ENCODE data around the gene MGLL. TPM values are rescaled to one million over a fixed set of nuclear protein-coding genes. Genes with fewer than 3 reads are reported as not detected.

Gene MGLL
- total and polyA plus RNA-seq, 9 of the 15 experiments (the other 6 are each of a cell fraction or from before 2014, with no cell fraction given) = 0.12 to 0.32 (median 0.18) TPM; not detected in 6

DNA sequence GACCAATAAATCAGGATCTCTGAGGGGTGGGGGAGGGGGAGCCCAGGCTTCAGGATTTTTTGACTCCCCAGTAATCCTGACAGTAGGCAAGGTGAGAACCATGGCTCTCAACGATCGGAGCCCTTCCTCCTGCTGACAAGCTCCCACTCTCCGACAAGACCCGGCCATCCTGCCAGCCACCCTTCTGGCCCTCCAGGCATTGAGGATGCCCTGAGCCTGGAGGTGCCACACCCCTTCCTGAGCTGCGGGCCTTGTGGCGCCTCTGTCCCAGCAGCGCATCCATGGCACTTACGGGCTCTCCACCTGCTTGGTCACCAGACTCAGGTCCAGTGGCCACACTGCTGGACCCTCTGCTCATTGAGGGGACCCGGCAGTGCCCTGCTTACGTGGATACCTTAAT is 46.0 kb downstream of the MGLL start:
- no peak for FAIRE-seq
- H3K79me2 ChIP-seq (ENCODE audit: control insufficient read depth, insufficient read depth, low read length) = no peaks in the 10 kb centered on the region
- TF ChIP-seq, protein P1, sequence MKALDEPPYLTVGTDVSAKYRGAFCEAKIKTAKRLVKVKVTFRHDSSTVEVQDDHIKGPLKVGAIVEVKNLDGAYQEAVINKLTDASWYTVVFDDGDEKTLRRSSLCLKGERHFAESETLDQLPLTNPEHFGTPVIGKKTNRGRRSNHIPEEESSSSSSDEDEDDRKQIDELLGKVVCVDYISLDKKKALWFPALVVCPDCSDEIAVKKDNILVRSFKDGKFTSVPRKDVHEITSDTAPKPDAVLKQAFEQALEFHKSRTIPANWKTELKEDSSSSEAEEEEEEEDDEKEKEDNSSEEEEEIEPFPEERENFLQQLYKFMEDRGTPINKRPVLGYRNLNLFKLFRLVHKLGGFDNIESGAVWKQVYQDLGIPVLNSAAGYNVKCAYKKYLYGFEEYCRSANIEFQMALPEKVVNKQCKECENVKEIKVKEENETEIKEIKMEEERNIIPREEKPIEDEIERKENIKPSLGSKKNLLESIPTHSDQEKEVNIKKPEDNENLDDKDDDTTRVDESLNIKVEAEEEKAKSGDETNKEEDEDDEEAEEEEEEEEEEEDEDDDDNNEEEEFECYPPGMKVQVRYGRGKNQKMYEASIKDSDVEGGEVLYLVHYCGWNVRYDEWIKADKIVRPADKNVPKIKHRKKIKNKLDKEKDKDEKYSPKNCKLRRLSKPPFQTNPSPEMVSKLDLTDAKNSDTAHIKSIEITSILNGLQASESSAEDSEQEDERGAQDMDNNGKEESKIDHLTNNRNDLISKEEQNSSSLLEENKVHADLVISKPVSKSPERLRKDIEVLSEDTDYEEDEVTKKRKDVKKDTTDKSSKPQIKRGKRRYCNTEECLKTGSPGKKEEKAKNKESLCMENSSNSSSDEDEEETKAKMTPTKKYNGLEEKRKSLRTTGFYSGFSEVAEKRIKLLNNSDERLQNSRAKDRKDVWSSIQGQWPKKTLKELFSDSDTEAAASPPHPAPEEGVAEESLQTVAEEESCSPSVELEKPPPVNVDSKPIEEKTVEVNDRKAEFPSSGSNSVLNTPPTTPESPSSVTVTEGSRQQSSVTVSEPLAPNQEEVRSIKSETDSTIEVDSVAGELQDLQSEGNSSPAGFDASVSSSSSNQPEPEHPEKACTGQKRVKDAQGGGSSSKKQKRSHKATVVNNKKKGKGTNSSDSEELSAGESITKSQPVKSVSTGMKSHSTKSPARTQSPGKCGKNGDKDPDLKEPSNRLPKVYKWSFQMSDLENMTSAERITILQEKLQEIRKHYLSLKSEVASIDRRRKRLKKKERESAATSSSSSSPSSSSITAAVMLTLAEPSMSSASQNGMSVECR (CRISPR knock-in tag; IDR thresholded peaks at IDR 0.05) = no peak
- TF ChIP-seq, protein P2, sequence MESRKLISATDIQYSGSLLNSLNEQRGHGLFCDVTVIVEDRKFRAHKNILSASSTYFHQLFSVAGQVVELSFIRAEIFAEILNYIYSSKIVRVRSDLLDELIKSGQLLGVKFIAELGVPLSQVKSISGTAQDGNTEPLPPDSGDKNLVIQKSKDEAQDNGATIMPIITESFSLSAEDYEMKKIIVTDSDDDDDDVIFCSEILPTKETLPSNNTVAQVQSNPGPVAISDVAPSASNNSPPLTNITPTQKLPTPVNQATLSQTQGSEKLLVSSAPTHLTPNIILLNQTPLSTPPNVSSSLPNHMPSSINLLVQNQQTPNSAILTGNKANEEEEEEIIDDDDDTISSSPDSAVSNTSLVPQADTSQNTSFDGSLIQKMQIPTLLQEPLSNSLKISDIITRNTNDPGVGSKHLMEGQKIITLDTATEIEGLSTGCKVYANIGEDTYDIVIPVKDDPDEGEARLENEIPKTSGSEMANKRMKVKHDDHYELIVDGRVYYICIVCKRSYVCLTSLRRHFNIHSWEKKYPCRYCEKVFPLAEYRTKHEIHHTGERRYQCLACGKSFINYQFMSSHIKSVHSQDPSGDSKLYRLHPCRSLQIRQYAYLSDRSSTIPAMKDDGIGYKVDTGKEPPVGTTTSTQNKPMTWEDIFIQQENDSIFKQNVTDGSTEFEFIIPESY (CRISPR knock-in tag; IDR thresholded peaks at IDR 0.05) = no peak
- TF ChIP-seq SMAD2 (IDR thresholded peaks at IDR 0.05; ENCODE audit: low read depth, low read length) = no peak
- TF ChIP-seq, protein P3, sequence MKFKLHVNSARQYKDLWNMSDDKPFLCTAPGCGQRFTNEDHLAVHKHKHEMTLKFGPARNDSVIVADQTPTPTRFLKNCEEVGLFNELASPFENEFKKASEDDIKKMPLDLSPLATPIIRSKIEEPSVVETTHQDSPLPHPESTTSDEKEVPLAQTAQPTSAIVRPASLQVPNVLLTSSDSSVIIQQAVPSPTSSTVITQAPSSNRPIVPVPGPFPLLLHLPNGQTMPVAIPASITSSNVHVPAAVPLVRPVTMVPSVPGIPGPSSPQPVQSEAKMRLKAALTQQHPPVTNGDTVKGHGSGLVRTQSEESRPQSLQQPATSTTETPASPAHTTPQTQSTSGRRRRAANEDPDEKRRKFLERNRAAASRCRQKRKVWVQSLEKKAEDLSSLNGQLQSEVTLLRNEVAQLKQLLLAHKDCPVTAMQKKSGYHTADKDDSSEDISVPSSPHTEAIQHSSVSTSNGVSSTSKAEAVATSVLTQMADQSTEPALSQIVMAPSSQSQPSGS (CRISPR knock-in tag; IDR thresholded peaks at IDR 0.05) = no peak
- no peak for TF ChIP-seq RBM34 (IDR thresholded peaks at IDR 0.05; ENCODE audit: borderline replicate concordance, insufficient read depth, low read length)
- TF ChIP-seq RB1 (IDR thresholded peaks at IDR 0.05; ENCODE audit: low read depth) = no peak
- TF ChIP-seq, protein P4, sequence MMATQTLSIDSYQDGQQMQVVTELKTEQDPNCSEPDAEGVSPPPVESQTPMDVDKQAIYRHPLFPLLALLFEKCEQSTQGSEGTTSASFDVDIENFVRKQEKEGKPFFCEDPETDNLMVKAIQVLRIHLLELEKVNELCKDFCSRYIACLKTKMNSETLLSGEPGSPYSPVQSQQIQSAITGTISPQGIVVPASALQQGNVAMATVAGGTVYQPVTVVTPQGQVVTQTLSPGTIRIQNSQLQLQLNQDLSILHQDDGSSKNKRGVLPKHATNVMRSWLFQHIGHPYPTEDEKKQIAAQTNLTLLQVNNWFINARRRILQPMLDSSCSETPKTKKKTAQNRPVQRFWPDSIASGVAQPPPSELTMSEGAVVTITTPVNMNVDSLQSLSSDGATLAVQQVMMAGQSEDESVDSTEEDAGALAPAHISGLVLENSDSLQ (IDR thresholded peaks at IDR 0.05) = no peak
- no peak for TF ChIP-seq CHD1 (IDR thresholded peaks at IDR 0.05; ENCODE audit: low read length)
- TF ChIP-seq, protein P5, sequence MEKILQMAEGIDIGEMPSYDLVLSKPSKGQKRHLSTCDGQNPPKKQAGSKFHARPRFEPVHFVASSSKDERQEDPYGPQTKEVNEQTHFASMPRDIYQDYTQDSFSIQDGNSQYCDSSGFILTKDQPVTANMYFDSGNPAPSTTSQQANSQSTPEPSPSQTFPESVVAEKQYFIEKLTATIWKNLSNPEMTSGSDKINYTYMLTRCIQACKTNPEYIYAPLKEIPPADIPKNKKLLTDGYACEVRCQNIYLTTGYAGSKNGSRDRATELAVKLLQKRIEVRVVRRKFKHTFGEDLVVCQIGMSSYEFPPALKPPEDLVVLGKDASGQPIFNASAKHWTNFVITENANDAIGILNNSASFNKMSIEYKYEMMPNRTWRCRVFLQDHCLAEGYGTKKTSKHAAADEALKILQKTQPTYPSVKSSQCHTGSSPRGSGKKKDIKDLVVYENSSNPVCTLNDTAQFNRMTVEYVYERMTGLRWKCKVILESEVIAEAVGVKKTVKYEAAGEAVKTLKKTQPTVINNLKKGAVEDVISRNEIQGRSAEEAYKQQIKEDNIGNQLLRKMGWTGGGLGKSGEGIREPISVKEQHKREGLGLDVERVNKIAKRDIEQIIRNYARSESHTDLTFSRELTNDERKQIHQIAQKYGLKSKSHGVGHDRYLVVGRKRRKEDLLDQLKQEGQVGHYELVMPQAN (IDR thresholded peaks at IDR 0.05; ENCODE audit: borderline replicate concordance) = no peak
- no peak for TF ChIP-seq HCFC1 (IDR thresholded peaks at IDR 0.05; ENCODE audit: low read depth, low read length)
- TF ChIP-seq ETV6 (IDR thresholded peaks at IDR 0.05; ENCODE audit: borderline replicate concordance in 1 of 2, low read depth in 2 of 2, low read length in 1 of 2) = no peak
- no peak for TF ChIP-seq ETV6 (CRISPR knock-in tag; IDR thresholded peaks at IDR 0.05; ENCODE audit: borderline replicate concordance)

More for the DNA sequence above, 46.0 kb downstream of the MGLL start:
- H3K36me3 ChIP-seq (ENCODE audit: control insufficient read depth, insufficient read depth, low read length) = no peaks in the 10 kb centered on the region
- H3K27me3 ChIP-seq (ENCODE audit: control insufficient read depth in 2 of 2, insufficient read depth in 2 of 2, low read length in 2 of 2) = peaks cover 4 to 28% of the 10 kb centered on the region in 2 experiments; a peak in 4 of 5 replicates
- no peaks in the 10 kb centered on the region for H3K9me3 ChIP-seq (replicated peaks; ENCODE audit: control insufficient read depth, insufficient read depth, low read depth, low read length)
- 3% methylated on average over 8 of the region's 10 CpGs for WGBS (ENCODE audit: insufficient coverage, low coverage, missing lambda C conversion rate)
- H3K4me1 ChIP-seq (replicated peaks in 1 of 2; ENCODE audit: control insufficient read depth in 2 of 2, insufficient read depth in 2 of 2, low read length in 2 of 2) = no peaks in the 10 kb centered on the region
- no TSS peak for BruUV-seq (replicated peaks)
- no peak overlapping the region for H3K4me2 ChIP-seq (ENCODE audit: insufficient read depth, low read length)
- no peak overlapping the region for H3K4me3 ChIP-seq
- H3K9ac ChIP-seq (ENCODE audit: insufficient read depth in 1 of 2, low read depth in 2 of 2, low read length in 2 of 2) = no peak overlapping the region
- intact Hi-C loops (cut with micrococcal nuclease) (no loop called here), in situ Hi-C loops (cut with MboI) (no loop called here)
- H3K9me1 ChIP-seq (ENCODE audit: control insufficient read depth, insufficient read depth, low read length) = no peaks in the 10 kb centered on the region
- ATAC-seq = no peak
- H2AFZ ChIP-seq (ENCODE audit: low read depth, low read length) = no peak overlapping the region
- H3K27ac ChIP-seq (ENCODE audit: extremely low read depth, low read depth, low read length) = no peak overlapping the region
- CTCF ChIA-PET (ENCODE audit: low intra/inter-chr PET ratio) = no interaction called here
- POLR2A ChIA-PET = no interaction called here
- H4K20me1 ChIP-seq (replicated peaks; ENCODE audit: control insufficient read depth, insufficient read depth, low read length) = no peaks in the 10 kb centered on the region
- no peak for DNase-seq (ENCODE audit: extremely low read depth in 1 of 4, low spot score in 3 of 4)
